HG03565 (cell line): ENCODE results near the gene HSDL2.
"Not testable (repeated sequence)": the region's sequence is repeated elsewhere in the genome, so short reads cannot be mapped to it uniquely, and the experiment has no call there.

Experiments
- ATAC-seq: cut with Tn5 transposase; IDR thresholded peaks from one replicate; pipeline ENCODE4 v1.9.1; 2021; ENCODE audit warnings: mild to moderate bottlenecking, moderate library complexity; ENCODE audit not compliant: unreplicated experiment

The HSDL2 gene

DNA sequence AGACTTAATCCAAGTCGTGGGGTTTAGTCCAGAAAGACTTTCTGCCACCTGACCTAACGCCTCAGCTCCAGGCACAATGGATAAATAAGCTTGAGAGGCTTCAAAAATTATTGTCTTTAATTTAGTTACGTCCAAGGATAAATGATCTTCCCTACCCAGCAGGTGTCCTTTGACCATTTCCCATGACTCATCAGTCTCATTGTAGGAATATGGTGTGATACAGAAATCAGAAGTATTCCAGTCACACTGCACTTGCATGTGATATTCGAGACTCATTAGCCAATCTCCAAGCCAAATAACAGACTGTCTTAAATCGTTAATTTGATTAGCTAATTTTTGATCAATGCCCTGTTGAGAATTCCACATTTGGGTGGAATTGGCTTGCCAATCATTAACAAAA is 13.2 kb downstream of the HSDL2 start:
- ATAC-seq = not testable (repeated sequence)

DNA sequence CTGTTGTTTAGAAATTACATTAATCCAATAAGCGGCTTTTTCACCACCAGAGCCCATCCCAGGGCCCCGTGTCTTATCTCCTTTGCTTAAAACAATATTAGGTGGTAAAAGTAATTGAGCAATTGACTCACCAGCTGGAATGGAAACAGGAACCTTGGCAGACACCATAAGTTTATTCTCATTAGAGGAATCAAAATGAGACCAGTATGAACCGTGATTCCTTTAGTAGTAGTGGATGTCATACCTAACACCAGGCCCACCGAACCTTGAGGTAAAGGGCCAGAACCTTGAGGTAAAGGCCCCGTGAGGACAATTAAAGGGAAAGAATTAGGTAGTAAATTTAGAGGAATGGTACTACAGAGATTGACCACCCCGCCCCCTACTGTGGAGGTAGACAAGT is 16.5 kb downstream of the HSDL2 start:
- no peak for ATAC-seq

DNA sequence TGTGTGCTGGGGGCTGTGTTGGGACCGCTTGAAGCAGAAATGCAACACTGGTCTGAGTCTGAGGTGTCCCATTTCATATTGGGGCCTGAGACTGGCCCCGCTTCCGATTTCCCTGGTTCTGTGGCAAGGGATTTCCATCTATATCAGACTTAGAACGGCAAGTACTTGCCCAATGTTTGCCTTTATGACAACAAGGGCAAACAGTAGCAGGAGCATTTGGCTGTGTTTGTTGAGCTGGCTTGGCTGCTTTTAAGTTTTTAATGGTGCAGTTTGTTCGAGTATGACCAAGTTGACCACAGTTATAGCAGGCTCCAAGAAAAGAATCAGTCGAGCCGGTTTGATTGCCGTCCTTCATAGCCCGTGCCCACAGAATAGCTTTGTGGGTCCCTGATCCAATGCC is 17.0 kb downstream of the HSDL2 start:
- ATAC-seq = no peak

- ATAC-seq = no peak
These were observed 21.4 kb downstream of the HSDL2 start for GRCh38 chr9:112401175-112401815.

- ATAC-seq = no peak
These were observed 23.8 kb downstream of the HSDL2 start for GRCh38 chr9:112403614-112404201.

DNA sequence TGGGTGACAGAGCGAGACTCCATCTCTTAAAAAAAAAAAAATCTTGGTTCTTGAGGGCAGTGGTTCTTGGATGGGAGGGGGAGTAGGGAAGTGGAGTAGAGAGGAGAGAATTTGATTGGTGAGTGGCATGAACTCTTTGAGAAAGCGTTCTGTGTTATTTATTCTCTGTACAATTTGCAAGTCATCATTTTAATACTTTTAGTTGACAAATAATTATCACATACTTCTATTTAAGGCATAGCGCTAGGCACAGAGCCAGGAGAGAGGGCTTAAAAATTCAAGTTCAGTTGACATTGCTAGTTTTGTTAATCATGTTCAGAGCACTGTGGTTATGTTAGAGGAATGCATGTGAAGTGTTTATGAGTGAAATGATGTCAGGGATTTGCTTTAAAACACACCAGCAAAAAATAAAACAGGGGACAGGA is 24.6 kb downstream of the HSDL2 start:
- ATAC-seq = no peak

GRCh38 chr9:112408275-112408674 is 28.4 kb downstream of the HSDL2 start:
- ATAC-seq = no peak

DNA sequence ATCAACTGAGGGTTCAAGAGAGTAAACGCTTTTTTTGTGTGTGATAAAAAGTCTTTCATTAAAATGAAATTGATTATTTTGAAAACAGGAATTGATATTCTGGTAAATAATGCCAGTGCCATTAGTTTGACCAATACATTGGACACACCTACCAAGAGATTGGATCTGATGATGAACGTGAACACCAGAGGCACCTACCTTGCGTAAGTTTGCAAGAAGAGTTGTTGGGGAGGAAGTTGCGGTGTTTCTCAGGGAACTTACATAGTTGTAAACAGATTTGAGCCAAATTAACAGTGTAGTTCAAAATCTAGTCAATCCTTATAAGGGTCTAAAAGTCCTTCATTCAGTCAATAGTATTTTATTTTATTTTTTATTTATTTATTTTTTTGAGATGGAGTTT is 28.9 kb downstream of the HSDL2 start:
- no peak for ATAC-seq

GRCh38 chr9:112409758-112410157 is 29.9 kb downstream of the HSDL2 start:
- no peak for ATAC-seq

GRCh38 chr9:112411626-112412027 is 31.7 kb downstream of the HSDL2 start:
- ATAC-seq = no peak

- not testable (repeated sequence) for ATAC-seq
These were observed 33.8 kb downstream of the HSDL2 start for GRCh38 chr9:112413728-112414127.

- no peak for ATAC-seq
These were observed 40.3 kb downstream of the HSDL2 start for GRCh38 chr9:112420208-112420607.

DNA sequence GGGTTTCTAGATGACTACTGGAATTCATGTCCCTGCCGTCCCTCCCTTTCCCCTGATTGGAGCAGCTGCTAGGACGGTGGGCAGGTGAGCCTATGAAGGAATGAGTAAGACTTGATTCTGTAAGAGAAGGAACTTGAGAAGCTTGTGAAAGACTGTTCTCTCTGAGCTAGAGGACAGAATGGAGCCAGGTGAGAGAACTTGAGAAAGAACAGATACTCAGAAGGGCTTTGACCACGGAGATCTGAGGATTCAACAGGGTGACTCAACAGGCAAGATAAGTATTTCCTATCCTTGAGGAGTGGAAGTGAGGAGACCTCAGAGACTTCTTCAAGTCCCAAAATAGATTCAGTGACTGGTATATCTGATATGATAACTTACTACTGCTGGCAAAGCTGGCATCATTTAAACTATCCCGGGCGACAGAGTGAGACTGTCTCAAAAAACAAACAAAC is 41.9 kb downstream of the HSDL2 start:
- no peak for ATAC-seq

GRCh38 chr9:112422417-112423148 is 42.7 kb downstream of the HSDL2 start:
- ATAC-seq = no peak

DNA sequence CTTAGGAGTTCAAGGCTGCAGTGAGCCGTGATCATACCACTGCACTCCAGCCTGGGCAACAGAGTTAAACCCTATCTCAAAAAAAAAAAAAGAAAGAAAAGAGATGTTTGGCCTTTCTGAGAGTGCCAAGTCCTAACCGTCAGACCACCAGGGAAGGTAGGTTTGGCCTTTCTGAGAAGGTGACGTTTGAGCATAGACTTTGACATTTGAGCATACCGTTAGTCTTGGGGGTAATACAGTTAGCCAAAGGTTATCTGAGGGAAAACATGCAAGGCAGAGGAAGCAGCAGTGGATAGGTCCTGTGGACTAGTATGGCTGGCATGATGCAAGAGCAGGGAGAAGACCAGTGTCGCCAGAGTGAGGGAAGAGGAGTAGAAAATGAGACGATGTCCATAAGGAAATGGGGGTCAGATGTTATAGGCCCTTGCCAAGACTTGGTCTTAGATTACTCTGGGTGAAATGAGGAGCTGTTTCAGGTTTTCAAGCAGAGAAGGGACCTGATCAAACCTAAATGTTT is 50.2 kb downstream of the HSDL2 start:
- no peak for ATAC-seq

GRCh38 chr9:112433499-112434392 is 53.8 kb downstream of the HSDL2 start:
- ATAC-seq = no peak

GRCh38 chr9:112434487-112434886 is 54.6 kb downstream of the HSDL2 start:
- no peak for ATAC-seq

GRCh38 chr9:112437406-112437805 is 57.5 kb downstream of the HSDL2 start:
- no peak for ATAC-seq

DNA sequence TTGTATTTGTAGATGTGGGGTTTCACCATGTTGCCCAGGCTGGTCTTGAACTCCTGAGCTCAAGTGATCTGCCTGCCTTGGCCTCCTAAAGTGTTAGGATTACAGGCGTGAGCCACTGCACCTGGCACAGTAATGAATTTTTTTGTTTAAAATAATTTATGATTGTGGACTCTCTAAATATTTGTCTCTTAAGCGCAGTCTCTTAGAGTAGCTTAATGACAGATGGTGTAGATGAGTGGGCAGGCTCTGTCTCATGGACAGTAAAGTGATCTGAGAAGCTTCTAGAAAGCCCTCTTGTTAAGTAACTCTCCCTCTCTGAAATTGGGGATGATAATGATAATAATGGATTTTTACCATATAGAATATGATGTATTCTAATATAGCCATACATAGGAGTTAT is 59.3 kb downstream of the HSDL2 start:
- ATAC-seq = no peak

- no peak for ATAC-seq
These were observed 59.9 kb downstream of the HSDL2 start for GRCh38 chr9:112439825-112440224.

- no peak for ATAC-seq
These were observed 63.3 kb downstream of the HSDL2 start for GRCh38 chr9:112443200-112443599.
